ENCODE data around the gene WIPI1.
A peak's percentile ranks its signal among the peaks of the same experiment; 100 is the strongest.
"Not testable (repeated sequence)": the region's sequence is repeated elsewhere in the genome, so short reads cannot be mapped to it uniquely, and the experiment has no call there.

The WIPI1 gene, protein sequence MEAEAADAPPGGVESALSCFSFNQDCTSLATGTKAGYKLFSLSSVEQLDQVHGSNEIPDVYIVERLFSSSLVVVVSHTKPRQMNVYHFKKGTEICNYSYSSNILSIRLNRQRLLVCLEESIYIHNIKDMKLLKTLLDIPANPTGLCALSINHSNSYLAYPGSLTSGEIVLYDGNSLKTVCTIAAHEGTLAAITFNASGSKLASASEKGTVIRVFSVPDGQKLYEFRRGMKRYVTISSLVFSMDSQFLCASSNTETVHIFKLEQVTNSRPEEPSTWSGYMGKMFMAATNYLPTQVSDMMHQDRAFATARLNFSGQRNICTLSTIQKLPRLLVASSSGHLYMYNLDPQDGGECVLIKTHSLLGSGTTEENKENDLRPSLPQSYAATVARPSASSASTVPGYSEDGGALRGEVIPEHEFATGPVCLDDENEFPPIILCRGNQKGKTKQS

DNA sequence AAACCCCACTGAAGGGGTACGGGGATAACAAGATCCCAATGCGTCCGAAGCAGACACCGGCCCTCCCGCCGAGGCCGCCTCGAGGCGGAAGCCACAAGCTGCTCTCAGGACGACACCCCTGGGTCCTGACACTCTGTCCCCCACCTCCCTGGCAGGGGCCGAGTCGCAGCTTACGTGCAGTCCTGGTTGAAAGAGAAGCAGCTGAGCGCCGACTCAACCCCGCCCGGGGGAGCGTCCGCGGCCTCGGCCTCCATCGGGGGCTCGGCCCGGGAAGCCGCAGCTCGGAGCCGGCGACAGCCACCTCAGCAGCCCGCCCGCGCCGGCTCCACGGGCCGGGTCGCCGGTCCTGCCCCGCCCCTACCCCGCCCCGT lies at the start of gene WIPI1:
TSS of gene WIPI1 (minus strand) at position 329 of the 371 bp plus-strand sequence. CDS start at position 254, 75 bp downstream.
- DNase-seq: no peak

DNA sequence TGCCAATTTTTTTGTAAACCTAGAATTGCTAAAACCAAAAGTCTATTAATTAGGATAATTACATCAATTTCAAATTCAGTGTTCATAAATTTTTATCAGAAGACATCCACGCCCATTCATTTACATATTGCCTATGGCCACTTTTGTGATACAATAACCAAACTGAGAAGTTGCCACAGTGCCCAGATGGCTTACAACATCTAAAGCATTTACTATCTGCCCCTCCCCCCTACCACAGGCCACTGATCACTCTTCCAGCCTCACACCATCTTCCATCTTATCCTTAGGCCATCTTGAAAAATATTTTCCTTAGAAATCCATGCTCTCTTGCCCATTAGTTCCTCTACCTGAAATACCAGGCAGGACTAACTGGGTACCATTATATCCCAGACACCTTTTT lies 48.7 kb upstream of the WIPI1 start:
- DNase-seq: no peak

DNA sequence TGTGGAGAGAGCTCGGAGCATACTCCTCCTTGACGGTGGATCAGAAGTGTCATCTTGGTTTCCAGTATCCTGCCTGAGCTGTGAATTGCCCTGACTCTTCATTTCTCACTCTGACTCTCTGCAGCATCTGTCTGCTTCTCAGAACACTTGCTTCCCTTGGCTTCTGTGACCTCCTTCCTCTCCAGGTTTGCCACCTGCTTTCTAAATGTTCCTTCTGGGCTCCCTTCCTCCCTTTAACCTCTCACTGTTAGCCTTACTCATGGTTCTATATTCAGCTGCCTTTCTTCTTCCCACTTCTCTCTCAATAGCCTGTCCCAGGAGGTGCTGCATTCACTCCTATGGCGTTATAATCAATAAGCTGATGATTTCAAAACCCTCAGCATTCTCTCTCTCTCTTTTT lies 43.8 kb upstream of the WIPI1 start:
- no peak for DNase-seq

DNA sequence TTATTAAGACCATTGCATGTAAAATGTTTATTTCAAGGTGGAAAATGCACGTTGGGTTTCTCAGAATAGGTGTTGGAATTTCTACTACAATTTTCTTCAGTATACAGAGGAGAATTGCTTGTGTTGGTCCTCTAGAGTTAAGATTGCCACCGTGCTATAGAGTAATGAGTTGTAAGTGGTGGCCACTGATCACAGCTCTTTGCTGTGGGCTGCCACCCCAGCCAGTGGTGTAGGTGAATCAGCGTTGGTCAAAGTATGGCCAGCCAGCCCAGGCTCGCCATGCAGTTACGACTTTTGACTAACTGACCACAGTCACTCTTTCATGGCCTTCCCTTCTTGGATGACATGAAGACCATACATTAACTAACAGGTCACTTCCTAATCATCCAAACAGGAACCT lies 42.3 kb upstream of the WIPI1 start:
- no peak for DNase-seq

DNA sequence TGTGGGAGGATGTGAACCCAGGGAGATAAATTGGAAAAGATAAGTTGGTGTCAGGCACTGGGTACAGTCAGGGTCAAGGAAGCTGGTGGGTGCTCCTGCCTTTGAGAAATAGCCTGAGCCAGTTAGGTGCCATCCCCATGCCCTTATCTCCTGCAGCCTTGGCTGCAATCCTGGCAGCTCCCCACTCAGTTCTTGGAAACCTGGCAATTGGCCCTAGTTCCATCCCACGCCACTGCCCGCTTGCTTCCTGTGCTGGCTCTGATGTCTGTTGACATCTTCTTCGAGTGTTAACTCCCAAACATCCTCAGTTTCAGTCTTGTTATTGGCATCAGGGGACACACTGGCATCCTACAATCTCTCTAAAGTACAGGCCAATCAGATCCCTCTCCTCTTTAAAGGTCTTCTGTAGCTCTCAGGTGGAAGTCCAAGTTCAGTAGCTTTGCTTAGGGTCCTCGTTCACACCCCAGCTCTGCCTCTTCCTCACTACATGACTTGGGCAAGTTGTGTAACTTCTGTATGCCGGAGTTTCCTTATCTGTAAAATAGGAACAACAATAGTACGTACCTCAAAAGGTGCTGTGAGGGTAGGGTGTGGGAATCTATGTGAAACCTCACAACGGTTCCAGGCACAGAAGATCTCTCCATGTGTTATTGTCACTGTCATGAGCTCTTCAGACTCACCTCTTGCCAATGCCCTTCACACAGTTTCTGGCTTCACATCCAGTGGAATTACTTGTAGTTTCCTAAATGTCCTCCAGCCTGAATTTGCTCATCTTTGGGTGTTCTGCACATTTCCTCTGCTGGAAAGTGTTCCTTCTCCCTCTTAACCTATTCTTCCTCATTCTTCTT lies 41.4 kb upstream of the WIPI1 start:
- DNase-seq: no peak

DNA sequence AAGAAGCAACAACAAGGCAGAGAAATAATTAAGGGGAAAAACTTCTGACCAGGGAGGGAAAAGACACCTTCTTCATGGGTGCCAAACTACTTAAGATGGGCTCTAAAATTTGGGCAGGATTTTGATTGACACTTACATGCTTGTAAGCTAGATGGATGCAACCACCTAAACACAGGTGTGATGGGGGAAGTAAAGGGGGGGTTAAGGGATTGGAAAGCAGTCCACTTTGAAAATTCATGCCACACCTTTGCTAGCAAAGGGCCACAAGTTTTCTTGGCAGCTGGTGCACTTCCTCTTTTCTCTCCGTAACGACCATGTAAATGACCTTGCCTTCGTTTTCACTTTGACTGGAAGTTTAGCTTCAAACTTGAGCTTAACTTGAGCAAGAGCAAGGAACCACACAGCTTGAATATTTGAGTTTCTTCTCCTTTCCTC lies 40.6 kb upstream of the WIPI1 start:
- DNase-seq: no peak

DNA sequence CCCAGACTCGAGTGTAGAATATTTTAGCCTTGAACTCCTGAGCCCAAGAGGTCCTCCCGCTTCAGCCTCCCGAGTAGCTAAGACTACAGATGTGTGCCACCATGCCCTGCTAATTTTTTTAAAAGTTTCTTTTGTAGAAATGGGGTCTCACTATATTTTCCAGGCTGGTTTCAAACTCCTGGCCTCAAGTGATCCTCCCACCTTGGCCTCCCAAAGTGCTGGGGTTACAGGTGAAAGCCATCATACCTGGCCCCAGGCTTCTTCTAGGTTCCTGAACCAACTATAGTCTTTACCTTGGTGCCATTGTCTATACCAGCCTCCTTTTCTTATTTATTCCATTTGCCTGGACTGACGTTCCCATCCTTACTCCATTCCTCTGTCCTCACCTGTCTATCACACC lies 37.8 kb upstream of the WIPI1 start:
- DNase-seq: no peak

DNA sequence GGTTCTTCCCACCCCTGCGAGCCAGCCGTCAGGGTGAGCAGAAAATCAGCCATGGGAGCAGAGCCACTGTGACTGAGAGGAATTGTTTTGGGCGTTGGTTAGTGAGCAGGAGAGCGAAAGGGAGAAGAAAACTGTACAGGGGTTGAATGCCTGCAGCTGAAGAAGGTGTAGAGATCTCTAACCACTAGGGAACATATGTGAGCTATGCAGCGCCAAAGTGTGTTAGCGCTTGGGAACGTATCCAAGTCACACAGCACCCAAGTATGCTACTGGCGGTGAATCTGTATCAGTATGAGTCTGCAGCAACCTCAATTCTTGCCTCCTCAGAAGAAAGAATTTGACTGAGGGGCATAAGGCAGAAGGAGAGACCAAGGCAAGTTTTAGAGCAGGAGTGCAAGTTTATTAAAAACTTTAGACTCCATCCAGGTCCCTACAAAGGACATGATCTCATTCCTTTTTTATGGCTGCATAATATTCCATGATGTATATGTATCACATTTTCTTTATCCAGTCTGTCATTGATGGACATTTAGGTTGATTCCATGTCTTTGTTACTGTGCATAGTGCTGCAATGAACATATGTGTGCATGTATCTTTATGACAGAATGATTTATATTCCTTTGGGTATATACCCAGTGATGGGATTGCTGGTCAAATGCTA lies 35.2 kb upstream of the WIPI1 start:
- not testable (repeated sequence) for DNase-seq

DNA sequence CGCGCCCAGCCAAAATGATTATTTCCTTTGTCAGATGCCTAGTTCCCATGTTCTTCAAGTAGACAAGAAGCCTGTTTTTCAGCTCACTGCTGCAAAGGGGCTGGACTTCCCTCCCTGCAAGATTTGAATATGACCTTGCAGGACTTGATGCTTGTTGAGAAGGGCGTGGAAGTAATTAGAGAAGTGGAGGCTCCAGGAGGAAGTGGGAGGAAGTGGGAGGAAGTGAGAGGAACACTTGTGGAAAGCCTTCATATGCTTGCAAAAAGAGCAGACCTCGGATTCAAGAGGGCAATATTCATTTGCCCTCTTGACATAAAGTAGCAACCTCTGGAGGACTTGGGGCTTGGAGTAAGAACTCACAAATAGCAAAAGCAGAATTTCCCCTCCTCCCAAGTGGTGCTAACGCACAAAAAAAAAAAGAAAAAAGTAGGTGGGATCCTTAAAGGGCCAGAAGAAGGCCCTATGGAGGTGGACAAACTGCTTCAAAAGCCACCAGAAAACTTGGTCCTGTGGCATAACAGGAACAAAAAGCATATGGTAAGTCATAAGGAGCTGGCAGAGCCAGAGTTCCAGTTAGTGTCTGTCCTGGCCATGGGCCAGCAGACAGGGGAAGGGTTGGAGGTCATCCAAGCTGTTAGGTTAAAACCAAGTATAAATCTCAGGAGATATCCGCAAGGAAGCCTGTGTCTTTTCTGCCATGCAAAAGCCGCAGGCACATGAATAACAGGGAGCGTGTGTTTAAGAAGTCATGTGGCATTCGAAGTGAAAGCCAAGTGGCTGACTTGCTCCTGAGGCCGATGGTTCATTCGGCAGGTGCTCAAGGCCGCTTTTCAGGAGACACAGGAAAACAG lies 34.3 kb upstream of the WIPI1 start:
- DNase-seq: peak; percentile 25

DNA sequence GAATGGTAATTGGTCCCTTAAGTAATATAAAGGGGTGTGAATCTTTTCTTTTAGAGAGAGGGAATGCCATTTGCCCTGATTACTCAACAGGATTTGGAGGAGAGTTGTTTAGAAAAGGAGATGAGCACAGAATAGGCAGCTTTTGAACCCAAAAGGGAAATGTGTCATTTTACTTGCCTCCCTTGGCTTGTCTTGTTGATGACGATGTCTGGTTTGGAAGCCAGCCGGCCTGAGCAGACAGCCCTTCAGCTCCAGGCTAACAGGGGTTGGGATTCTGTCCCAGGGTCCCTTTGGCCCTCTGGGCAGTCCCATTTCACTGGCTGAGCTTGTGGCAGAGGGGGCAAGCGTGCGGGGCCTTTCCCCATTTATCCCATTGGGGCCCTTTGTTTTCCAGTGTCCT lies 32.6 kb upstream of the WIPI1 start:
- DNase-seq: no peak

DNA sequence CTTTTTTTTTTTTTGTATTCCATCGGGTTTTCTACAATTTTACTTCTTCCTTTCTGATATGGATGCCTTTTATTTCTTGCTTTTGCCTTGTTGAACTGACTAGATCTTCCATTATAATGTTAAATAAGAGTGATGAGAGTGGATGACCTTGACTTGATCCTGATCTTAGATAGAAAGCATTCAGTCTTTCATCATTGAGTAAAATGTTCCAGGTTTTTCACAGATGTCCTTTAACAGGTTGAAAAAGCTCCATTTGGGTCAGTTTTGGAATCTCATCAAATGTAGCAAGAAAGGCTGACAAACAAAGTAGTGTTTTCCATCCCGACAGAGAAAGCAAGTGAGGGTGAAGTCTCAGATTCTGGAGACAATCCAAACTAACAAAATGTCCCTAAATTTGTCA lies 27.2 kb upstream of the WIPI1 start:
- no peak for DNase-seq

DNA sequence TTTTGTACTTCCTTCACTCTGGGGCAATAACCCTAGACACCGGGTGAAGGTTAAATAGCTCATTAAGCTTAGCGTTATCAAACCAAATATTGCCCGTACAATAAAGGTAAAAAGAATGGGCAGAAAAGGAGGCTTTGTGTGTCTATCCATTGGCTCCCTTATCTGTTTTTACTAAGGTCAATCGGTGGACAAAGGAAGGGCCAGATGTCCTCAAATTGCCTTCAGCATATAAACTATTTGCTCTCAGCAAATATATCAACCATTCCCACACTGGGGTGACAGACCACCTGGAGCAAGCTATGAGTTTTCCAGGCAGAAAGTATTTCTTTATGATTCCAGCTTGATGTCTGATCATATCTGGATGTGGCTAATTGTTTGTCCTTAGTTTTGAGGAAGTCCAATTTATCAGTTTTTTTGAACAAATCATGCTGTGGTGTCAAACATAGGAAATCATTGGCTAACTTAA lies 25.3 kb upstream of the WIPI1 start:
- no peak for DNase-seq

DNA sequence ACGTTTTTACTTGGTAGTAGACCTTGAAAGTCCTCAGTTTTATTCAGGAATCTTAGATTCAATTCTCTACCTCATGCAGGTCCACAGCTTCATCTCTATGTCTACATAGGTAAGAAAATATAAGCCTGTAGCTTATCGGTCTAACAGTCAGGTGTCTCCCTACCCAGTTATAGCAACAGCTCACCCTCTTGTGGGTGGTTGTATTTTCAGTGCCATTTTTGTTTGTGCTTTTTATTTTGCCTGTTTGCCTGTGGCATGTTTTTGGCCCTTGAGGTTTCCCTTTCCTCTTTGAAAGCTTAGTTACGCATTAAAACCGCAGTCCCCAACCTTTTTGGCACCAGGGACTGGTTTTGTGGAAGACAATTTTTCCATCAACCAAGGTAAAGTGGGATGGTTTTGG lies 23.6 kb upstream of the WIPI1 start:
- no peak for DNase-seq

DNA sequence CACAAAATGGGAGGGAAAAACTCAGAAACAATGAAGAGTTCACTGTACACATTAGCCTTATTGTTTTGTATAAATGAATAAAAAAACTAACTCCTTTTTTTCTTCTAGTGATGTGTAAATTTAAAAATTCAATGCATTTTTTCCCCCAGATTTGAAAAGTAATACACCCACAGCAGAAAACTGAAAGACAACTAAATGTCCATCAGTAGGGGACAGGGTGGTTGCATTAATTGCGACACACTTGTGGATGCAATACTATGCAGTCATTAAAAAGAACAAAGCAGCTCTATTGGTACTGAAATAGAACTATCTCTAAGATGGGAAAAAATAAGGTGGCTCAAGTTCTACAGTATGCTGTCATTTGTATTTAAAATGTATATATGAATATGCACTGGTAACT lies 13.7 kb upstream of the WIPI1 start:
- no peak for DNase-seq

DNA sequence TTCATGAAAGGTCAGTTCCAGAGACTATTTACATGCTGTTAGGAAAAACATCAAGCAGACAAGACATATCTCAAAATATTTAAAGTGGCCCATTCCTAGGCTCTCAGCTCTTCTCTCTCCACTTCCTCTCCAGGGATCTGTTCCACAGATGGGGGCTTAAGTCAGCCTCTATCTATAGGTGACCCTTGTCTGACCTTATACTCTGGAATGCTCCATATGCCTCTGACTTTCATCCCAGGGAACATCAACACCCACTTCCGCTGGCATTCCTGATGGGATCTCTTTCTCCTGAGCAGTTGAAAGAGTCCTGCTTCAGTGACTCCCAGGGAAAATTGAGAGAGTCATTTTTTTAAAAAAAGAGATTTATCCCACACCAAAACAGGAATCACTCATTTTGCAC lies 11.5 kb upstream of the WIPI1 start:
- DNase-seq: no peak

DNA sequence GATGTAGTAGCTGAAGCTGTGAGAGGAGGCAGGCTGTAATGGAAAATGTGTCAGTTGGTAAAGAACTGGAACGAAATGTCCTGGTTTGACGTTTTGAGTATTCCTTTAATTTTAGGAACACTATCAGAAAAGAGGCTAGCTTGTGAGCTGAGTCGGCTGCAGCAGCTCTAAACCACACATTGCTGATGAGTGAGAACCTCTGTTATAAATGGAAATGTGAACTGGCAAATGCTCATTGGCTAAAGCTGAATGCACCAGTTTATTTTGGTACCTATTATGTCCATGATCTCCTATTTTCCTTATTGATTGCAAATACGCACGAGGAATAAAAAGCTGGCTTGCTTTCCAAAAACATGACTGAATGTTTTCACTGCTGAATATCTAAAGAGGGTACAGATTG lies 11.0 kb upstream of the WIPI1 start:
- no peak for DNase-seq

DNA sequence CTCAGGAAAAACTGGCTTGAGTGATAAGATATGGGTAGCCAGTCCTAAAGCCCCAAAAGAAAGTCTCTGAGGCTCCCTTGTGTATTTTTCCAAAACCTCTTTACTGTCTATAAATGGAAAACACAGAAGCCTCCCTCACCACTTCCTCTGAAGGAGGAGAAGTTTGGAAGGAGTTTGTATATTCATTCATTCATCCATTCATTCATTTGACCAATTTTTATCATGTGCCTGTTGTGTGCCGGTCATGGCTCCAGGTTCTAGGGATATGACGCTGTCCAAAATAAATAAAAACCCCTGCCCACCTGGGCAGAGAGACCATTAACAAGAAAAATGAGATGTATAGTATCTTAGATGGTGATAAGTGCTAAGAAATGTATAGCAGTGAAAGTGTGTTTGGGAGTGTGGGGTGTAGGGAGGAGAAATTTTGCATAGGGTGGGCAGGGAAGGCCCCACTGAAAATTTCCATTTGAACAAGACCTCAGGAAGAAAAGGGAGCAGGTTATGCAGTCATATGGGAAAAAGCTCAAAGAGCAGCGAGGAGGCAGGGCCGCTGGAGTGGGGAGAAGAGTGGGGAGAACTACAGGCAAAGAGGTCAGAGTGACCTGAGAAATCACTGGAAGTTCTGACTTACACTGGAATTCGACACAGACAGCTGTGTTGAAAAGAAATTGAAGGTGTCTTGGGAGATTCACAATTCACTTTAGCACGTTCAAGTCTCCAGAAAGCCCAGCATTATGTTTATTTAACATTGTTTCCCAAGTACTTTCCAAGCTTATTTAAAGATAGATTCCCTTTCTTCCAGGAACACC lies 6.1 kb upstream of the WIPI1 start:
- DNase-seq: no peak

DNA sequence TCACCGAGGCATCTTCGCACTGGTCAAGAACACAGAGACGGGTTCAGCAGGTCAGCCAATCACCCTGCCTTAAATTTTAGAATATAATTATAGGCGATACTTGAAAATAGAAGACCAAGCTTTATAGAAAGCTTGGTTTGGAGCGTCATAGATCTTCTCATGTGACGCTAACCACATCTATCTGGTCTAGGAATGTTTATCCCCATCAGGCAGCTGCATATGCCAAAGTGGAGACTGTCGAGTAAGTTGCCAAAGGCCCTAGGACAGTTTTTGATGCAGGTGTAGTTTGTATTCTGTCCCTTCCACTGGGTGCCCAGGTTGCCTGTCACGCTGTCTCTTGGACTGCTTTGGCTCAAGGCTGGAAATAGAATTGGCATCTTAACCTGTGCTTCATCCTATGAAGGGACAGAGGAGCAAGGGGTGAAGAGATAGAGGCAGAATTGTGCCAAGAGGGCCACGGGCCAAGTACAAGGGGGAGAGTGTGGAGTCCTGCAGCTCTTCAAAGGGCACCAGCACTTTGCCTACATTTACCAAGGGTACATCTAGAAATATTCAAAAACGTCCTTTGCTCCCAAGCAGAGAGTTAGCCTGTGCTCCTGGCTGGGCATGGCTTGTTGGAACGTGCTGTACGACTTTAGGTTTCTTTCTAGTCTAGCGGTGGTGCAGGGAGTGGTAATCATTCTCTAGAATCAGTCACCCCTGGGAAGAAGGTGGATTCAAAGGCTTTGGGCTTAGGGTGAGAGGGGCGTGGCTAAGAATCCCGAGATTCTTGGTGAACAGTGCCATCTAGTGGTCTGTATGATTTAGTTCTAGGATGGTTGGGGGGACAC lies 5.3 kb upstream of the WIPI1 start:
- DNase-seq: peak; percentile 76

DNA sequence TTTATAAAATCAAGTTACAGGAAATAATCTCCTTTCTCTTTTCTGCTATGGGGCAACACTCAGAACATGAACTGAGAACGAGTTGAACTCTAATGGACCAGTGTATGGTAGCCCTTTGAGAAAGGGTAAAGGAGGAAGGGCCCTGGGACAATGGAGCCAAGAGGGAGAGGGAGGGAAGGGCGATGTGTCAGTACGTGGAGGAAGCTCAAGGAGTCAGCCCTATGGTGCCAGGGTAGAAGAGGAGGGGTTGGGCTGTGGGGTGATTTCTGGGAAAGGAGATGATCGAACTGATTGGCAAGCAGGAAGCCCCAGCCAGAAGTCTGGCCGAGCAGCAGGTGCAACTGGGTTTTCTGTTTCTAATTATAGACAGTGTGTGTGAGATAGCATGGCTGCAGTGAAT lies 4.3 kb upstream of the WIPI1 start:
- DNase-seq: peak; percentile 33

DNA sequence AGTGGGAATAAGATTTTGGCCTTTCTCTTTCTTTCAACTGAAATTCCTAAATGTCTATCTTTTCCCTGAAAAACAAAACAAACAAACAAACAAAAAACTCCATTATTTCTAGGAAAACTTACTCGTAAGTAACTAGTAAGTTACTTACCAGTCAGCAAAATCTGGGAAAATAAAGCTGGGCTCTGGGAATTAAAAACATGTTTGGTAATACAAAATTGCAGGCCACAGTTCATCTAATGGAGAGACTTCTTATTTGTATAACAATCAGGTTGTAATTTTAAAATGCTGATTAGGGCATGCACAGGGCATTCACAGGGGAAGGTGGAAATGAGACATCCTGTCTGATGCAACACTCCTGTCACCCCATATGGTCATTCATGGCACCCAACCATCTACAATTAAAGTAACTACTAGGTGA lies 3.8 kb upstream of the WIPI1 start:
- DNase-seq: no peak

DNA sequence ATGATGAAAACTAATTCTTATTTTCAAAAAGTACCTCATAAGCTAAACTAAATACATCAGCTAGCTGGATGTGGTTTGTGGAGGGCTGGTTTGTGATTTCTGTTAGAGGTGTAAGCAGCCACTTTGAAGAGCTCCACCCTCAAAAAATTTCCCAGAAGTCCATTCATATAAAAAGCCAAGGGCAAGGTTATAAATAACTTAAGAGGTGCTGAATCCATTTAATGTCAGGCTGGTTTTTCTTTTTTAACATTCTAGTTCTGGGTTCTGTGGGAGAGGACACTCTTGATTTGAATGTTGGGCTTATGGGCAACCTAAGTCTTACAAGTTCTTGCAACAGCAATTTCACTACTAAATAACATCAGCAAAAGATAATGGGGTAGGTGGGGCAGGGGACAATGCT lies 3.4 kb upstream of the WIPI1 start:
- DNase-seq: no peak
